Ishikawa (cell line): ENCODE measurements around the gene IRF8.

ENCODE experiments used
- CEBPB ChIP-seq: IDR thresholded peaks from 2 replicates; pipeline ENCODE4 v1.6.1; 2012
- CREB1 ChIP-seq: IDR thresholded peaks from 2 replicates; pipeline ENCODE4 v1.6.1; 2012; ENCODE audit warnings: low read depth
- EGR1 ChIP-seq: IDR thresholded peaks from 2 replicates; pipeline ENCODE4 v1.6.1; 2012
- EP300 ChIP-seq: IDR thresholded peaks from 2 replicates; pipeline ENCODE4 v1.6.1; 2012; ENCODE audit warnings: borderline replicate concordance
- FOXM1 ChIP-seq: IDR thresholded peaks from 2 replicates; pipeline ENCODE4 v1.6.1; 2012; ENCODE audit warnings: low read depth, borderline replicate concordance
- MAX ChIP-seq: IDR thresholded peaks from 2 replicates; pipeline ENCODE4 v1.6.1; 2012
- NFIC ChIP-seq: IDR thresholded peaks from 2 replicates; pipeline ENCODE4 v1.6.1; 2012
- RAD21 ChIP-seq: IDR thresholded peaks from 2 replicates; pipeline ENCODE4 v1.6.1; 2012; ENCODE audit warnings: low read depth
- REST ChIP-seq: IDR thresholded peaks from 2 replicates; pipeline ENCODE4 v1.6.1; 2012; ENCODE audit warnings: low read depth, mild to moderate bottlenecking
- TAF1 ChIP-seq: IDR thresholded peaks from 2 replicates; pipeline ENCODE4 v1.6.1; 2012; ENCODE audit warnings: low read depth, mild to moderate bottlenecking
- TCF12 ChIP-seq: IDR thresholded peaks from 2 replicates; pipeline ENCODE4 v1.6.1; 2012; ENCODE audit warnings: low read depth
- TEAD4 ChIP-seq: IDR thresholded peaks from 2 replicates; pipeline ENCODE4 v1.6.1; 2012
- USF1 ChIP-seq: IDR thresholded peaks from 2 replicates; pipeline ENCODE4 v1.6.1; 2012
- YY1 ChIP-seq: IDR thresholded peaks from 2 replicates; pipeline ENCODE4 v1.6.1; 2012; ENCODE audit warnings: low read depth
- ZBTB7A ChIP-seq: IDR thresholded peaks from 2 replicates; pipeline ENCODE4 v1.6.1; 2012; ENCODE audit warnings: low read depth

The IRF8 gene

GRCh38 chr16:85935391-85935973 lies 36.5 kb downstream of the IRF8 start:
- TF ChIP-seq FOXM1 = no peak

GRCh38 chr16:85935974-85936760 lies 37.2 kb downstream of the IRF8 start:
- TF ChIP-seq RAD21 (no peak), USF1 (no peak), TCF12 (no peak), CEBPB (no peak), CREB1 (no peak), EGR1 (no peak), MAX (no peak), ZBTB7A (no peak), TEAD4 (no peak), REST (no peak), EP300 (no peak), NFIC (no peak), YY1 (no peak), TAF1 (no peak), FOXM1 (no peak)

- TF ChIP-seq TCF12 = no peak
These were observed 37.9 kb downstream of the IRF8 start for GRCh38 chr16:85936816-85937215.

- TF ChIP-seq CREB1 (no peak), TEAD4 (no peak), NFIC (no peak), USF1 (no peak), RAD21 (no peak), MAX (no peak), FOXM1 (no peak), YY1 (no peak), REST (no peak), TAF1 (no peak), CEBPB (no peak)
These were observed 41.3 kb downstream of the IRF8 start for GRCh38 chr16:85940214-85940613.

GRCh38 chr16:85941863-85942644 lies 43.1 kb downstream of the IRF8 start:
- TF ChIP-seq EP300 (no peak), FOXM1 (no peak), TAF1 (no peak), CREB1 (no peak), USF1 (no peak), RAD21 (no peak), ZBTB7A (no peak), YY1 (no peak), REST (no peak), MAX (no peak), CEBPB (no peak), TEAD4 (no peak), NFIC (no peak), EGR1 (no peak), TCF12 (no peak)
